PC-9 (cell line): ENCODE measurements around the gene SGK1.

ENCODE experiments used
- CTCF ChIP-seq: fragments of 200-600 bp; sonication (generic); conservative IDR thresholded peaks from 2 replicates; pipeline ENCODE4 v1.6.1; 2017; ENCODE audit warnings: mixed run types, antibody characterized with exemption, mild to moderate bottlenecking, moderate library complexity
- EZH2 ChIP-seq: fragments of 200-600 bp; sonication (generic); IDR thresholded peaks from 2 replicates; pipeline ENCODE4 v1.8.0; 2017; ENCODE audit warnings: antibody characterized with exemption, low read depth

DNA sequence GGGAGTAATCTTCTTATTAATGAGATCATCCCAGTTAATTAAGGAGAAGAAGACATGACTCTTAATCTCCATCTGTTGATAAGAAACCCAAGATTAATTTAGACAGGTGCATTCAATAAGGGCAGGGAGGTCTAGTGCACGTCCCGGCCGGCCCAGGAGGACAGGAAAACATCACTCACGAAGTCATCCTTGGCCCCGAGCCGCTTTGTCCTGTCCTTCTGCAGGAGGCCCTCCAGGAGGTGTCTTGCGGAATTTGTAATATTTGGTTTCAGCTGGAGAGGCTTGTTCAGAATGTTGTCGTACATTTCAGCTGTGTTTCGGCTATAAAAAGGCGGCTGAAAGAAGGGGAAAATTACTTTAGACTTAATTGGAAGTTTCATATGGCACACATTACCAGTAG, 147.1 kb downstream of the SGK1 start:
- no peak for TF ChIP-seq EZH2
- no peak for TF ChIP-seq CTCF
